Small intestine (tissue), 7 donors: ENCODE results near the gene THSD4. TPM values are rescaled to one million over a fixed set of nuclear protein-coding genes. Genes with fewer than 3 reads are reported as not detected.

Experiments used
- DNase-seq, 2 donors: peaks; one replicate each; pipeline versions ENCODE4 v3.0.0 to v3.0.0-alpha.2; 2013
- FAIRE-seq: peaks from 2 replicates; lab custom pipeline; 2012; peaks lifted over from hg19 to GRCh38; lab: Jason Lieb, UNC
- H3K27ac ChIP-seq, 3 donors: one replicate each; pipeline ENCODE4 v1.5.1; 2013; ENCODE audit warnings: low read length in 2 of 3, mild to moderate bottlenecking in 2 of 3, control low read depth in 1 of 3, inconsistent platforms in 1 of 3, low read depth in 1 of 3, moderate library complexity in 1 of 3
- H3K27me3 ChIP-seq, 3 donors: one replicate each; pipeline ENCODE4 v1.6.1; 2013; ENCODE audit warnings: low read length in 3 of 3, inconsistent platforms in 1 of 3; ENCODE audit not compliant: control insufficient read depth in 3 of 3, insufficient read depth in 3 of 3
- H3K36me3 ChIP-seq, 3 donors: one replicate each; pipeline ENCODE4 v1.6.1; 2013; ENCODE audit warnings: low read length in 3 of 3, inconsistent platforms in 1 of 3, low read depth in 1 of 3, mild to moderate bottlenecking in 1 of 3, moderate library complexity in 1 of 3; ENCODE audit not compliant: control insufficient read depth in 3 of 3, insufficient read depth in 2 of 3
- H3K4me1 ChIP-seq, 3 donors: one replicate each; pipeline ENCODE4 v1.6.1; 2013; ENCODE audit warnings: low read length in 2 of 3, inconsistent platforms in 1 of 3, low read depth in 1 of 3, mild to moderate bottlenecking in 1 of 3, moderate library complexity in 1 of 3; ENCODE audit not compliant: control insufficient read depth in 3 of 3, insufficient read depth in 2 of 3
- H3K4me3 ChIP-seq, 3 donors: one replicate each; pipeline ENCODE4 v1.5.1; 2013; ENCODE audit warnings: low read length in 3 of 3, control low read depth in 1 of 3, inconsistent platforms in 1 of 3, low read depth in 1 of 3, mild to moderate bottlenecking in 1 of 3, moderate library complexity in 1 of 3
- H3K9me3 ChIP-seq, 2 donors: one replicate each; pipeline ENCODE4 v1.6.1; 2013; ENCODE audit warnings: low read depth in 1 of 2, low read length in 1 of 2; ENCODE audit not compliant: control insufficient read depth in 2 of 2, insufficient read depth in 1 of 2
- WGBS, 3 donors: extraction: QIAGEN DNeasy Blood & Tissue Kit; methylation state at CpG; one replicate each; pipeline ENCODE4 v1.1.7; 2013; 5-methylcytosine and 5-hydroxymethylcytosine counted together
- polyA plus RNA-seq, 4 donors: library from polyadenylated mRNA; stranded (reverse) in 3 of 4; unstranded in 1 of 4; fragments of 200-250 nt in 3 of 4; fragments of 120-200 nt in 1 of 4; gene quantifications; one replicate each; pipeline versions ENCODE4 v1.2.1 to v1.2.3, GENCODE V29; 2013
- donor health status: healthy with polysubstance abuse.
- donor health status: control.
- donor health status: control.
- donor health status: Bipolar disorder and iron deficiency.
- donor health status: healthy.

THSD4 gene
- polyA plus RNA-seq, 4 donors, result 3.6 to 14.4 (median 9.7) TPM

- no peaks in the 10 kb centered on the region for H3K9me3 ChIP-seq
- 84 to 91% (median 91%) methylated on average over 8 of the region's 8 CpGs for WGBS, 3 donors
Measured at GRCh38 chr15:71781965-71782265, 666.6 kb downstream of the THSD4 start.

GRCh38 chr15:71782422-71783165 lies 667.3 kb downstream of the THSD4 start:
- Histone ChIP-seq H3K9me3 (no peaks in the 10 kb centered on the region), H3K27me3 (no peaks in the 10 kb centered on the region), H3K4me3 (no peak overlapping the region), H3K36me3 (peaks cover 0 to 3% (median 0%) of the 10 kb centered on the region in 3 donors), H3K27ac (no peak overlapping the region), H3K4me1 (no peaks in the 10 kb centered on the region)
- WGBS, 3 donors, result 68 to 77% (median 75%) methylated on average over 10 of the region's 10 CpGs
- FAIRE-seq (no peak), DNase-seq (no peak)

More at GRCh38 chr15:71781965-71782265, 666.6 kb downstream of the THSD4 start:
- Histone ChIP-seq H3K4me3 (no peak overlapping the region), H3K27me3 (no peaks in the 10 kb centered on the region), H3K36me3 (peaks cover 0 to 10% (median 0%) of the 10 kb centered on the region in 3 donors), H3K4me1 (no peaks in the 10 kb centered on the region), H3K27ac (no peak overlapping the region)
- FAIRE-seq (no peak), DNase-seq (no peak)

GRCh38 chr15:71784719-71785118 lies 669.4 kb downstream of the THSD4 start:
- Histone ChIP-seq H3K9me3 (no peaks in the 10 kb centered on the region), H3K36me3 (no peaks in the 10 kb centered on the region), H3K27me3 (no peaks in the 10 kb centered on the region), H3K4me3 (no peak overlapping the region), H3K4me1 (peaks cover 0 to 14% (median 0%) of the 10 kb centered on the region in 3 donors), H3K27ac (no peak overlapping the region)
- DNase-seq, result no peak
- FAIRE-seq, result no peak
- WGBS, 3 donors, result 72 to 73% (median 73%) methylated on average over 6 of the region's 6 CpGs

GRCh38 chr15:71785996-71786395 lies 670.7 kb downstream of the THSD4 start:
- FAIRE-seq, result no peak
- Histone ChIP-seq H3K27me3 (no peaks in the 10 kb centered on the region), H3K36me3 (no peaks in the 10 kb centered on the region), H3K27ac (no peak overlapping the region), H3K4me1 (peaks cover 0 to 25% (median 0%) of the 10 kb centered on the region in 3 donors), H3K9me3 (peaks cover 0 to under 1% of the 10 kb centered on the region in 2 donors), H3K4me3 (no peak overlapping the region)
- no peak for DNase-seq
- WGBS, 3 donors, result 86 to 95% (median 90%) methylated on average over 2 of the region's 2 CpGs

GRCh38 chr15:71786673-71787072 lies 671.4 kb downstream of the THSD4 start:
- Histone ChIP-seq H3K27me3 (no peaks in the 10 kb centered on the region), H3K4me3 (no peak overlapping the region), H3K4me1 (peaks cover 0 to 32% (median 0%) of the 10 kb centered on the region in 3 donors), H3K36me3 (no peaks in the 10 kb centered on the region), H3K9me3 (peaks cover 0 to 3% of the 10 kb centered on the region in 2 donors), H3K27ac (no peak overlapping the region)
- no peak for FAIRE-seq
- no peak for DNase-seq
- WGBS, 3 donors, result 87 to 92% (median 88%) methylated on average over 7 of the region's 7 CpGs

GRCh38 chr15:71788646-71789579 lies 673.6 kb downstream of the THSD4 start:
- no peaks in the 10 kb centered on the region for H3K27me3 ChIP-seq
- peak; percentile 72 to 94 for DNase-seq
- H3K9me3 ChIP-seq, result peaks cover 0 to 3% of the 10 kb centered on the region in 2 donors
- H3K27ac ChIP-seq, result peak overlapping the region in 1 of 3 donors; percentile 69
- WGBS, 3 donors, result 30 to 69% (median 58%) methylated on average over 15 of the region's 15 CpGs
- no peak overlapping the region for H3K4me3 ChIP-seq
- peaks cover 0 to 38% (median 0%) of the 10 kb centered on the region in 3 donors for H3K4me1 ChIP-seq
- no peak for FAIRE-seq
- no peaks in the 10 kb centered on the region for H3K36me3 ChIP-seq

- Histone ChIP-seq H3K27ac (peak overlapping the region in 1 of 3 donors; percentile 69), H3K27me3 (no peaks in the 10 kb centered on the region), H3K36me3 (no peaks in the 10 kb centered on the region), H3K4me1 (peaks cover 0 to 38% (median 0%) of the 10 kb centered on the region in 3 donors), H3K4me3 (no peak overlapping the region), H3K9me3 (peaks cover 0 to 3% of the 10 kb centered on the region in 2 donors)
- FAIRE-seq (no peak), DNase-seq (no peak)
- WGBS, 3 donors, result 74 to 87% (median 84%) methylated on average over 6 of the region's 6 CpGs
Measured at GRCh38 chr15:71789616-71790015, 674.3 kb downstream of the THSD4 start.

- no peaks in the 10 kb centered on the region for H3K36me3 ChIP-seq
- H3K4me1 ChIP-seq, result peaks cover 0 to 38% (median 0%) of the 10 kb centered on the region in 3 donors
- no peaks in the 10 kb centered on the region for H3K27me3 ChIP-seq
- peak overlapping the region in 1 of 3 donors; percentile 69 for H3K27ac ChIP-seq
- 27 to 68% (median 53%) methylated on average over 10 of the region's 10 CpGs for WGBS, 3 donors
- H3K9me3 ChIP-seq, result peaks cover 0 to 3% of the 10 kb centered on the region in 2 donors
- FAIRE-seq, result no peak
- no peak overlapping the region for H3K4me3 ChIP-seq
- DNase-seq, result peak; percentile 49 to 80
Measured at GRCh38 chr15:71790081-71790480, 674.8 kb downstream of the THSD4 start.
